HEK293T (cell line): Measurements from ENCODE around the gene CLGN.
A peak's percentile ranks its signal among the peaks of the same experiment; 100 is the strongest.

ENCODE experiments used
- CTCF ChIA-PET: fragments of 350-600 bp; formaldehyde crosslinking; extraction: SDS; loops from one replicate; lab custom pipeline; 2021; ENCODE audit warnings: antibody characterized with exemption, inconsistent platforms; lab: Yijun Ruan, JAX
- POLR2A ChIA-PET: fragments of 350-600 bp; formaldehyde crosslinking; extraction: SDS; loops from one replicate; lab custom pipeline; 2020; ENCODE audit warnings: antibody characterized with exemption, inconsistent platforms; lab: Yijun Ruan, JAX
- DNase-seq: peaks from one replicate; pipeline ENCODE4 v3.0.0; 2012; ENCODE audit warnings: mixed read lengths; ENCODE audit errors: extremely low spot score
- ARNT ChIP-seq: fragments of 450-650 bp; IDR thresholded peaks from 2 replicates; pipeline ENCODE4 v1.6.1; 2017; ENCODE audit warnings: mild to moderate bottlenecking
- BHLHE40 ChIP-seq: fragments of 450-650 bp; IDR thresholded peaks from 2 replicates; pipeline ENCODE4 v1.6.1; 2016; ENCODE audit warnings: mild to moderate bottlenecking, moderate library complexity, borderline replicate concordance
- CTBP1 ChIP-seq: fragments of 450-650 bp; IDR thresholded peaks from 2 replicates; pipeline ENCODE4 v1.6.1; 2016; ENCODE audit warnings: borderline replicate concordance
- ELF4 ChIP-seq: fragments of 450-650 bp; IDR thresholded peaks from 2 replicates; pipeline ENCODE4 v1.6.1; 2017; ENCODE audit warnings: antibody characterized with exemption
- FOXA1 ChIP-seq: fragments of 450-650 bp; IDR thresholded peaks from 2 replicates; pipeline ENCODE4 v1.6.1; 2016; ENCODE audit warnings: mild to moderate bottlenecking
- FOXK2 ChIP-seq: fragments of 450-650 bp; IDR thresholded peaks from 2 replicates; pipeline ENCODE4 v1.6.1; 2016; ENCODE audit warnings: mild to moderate bottlenecking
- FOXM1 ChIP-seq: fragments of 450-650 bp; IDR thresholded peaks from 2 replicates; pipeline ENCODE4 v1.6.1; 2017; ENCODE audit warnings: mild to moderate bottlenecking, borderline replicate concordance
- HDGF ChIP-seq: fragments of 450-650 bp; IDR thresholded peaks from 2 replicates; pipeline ENCODE4 v1.6.1; 2017; ENCODE audit warnings: antibody characterized with exemption, borderline replicate concordance
- L3MBTL2 ChIP-seq: fragments of 450-650 bp; conservative IDR thresholded peaks from 2 replicates; pipeline ENCODE4 v1.6.1; 2016; ENCODE audit warnings: mild to moderate bottlenecking
- LEF1 ChIP-seq: fragments of 450-650 bp; IDR thresholded peaks from 2 replicates; pipeline ENCODE4 v1.6.1; 2017; ENCODE audit warnings: mild to moderate bottlenecking, borderline replicate concordance
- NFRKB ChIP-seq: fragments of 450-650 bp; IDR thresholded peaks from 2 replicates; pipeline ENCODE4 v1.6.1; 2016; ENCODE audit warnings: mild to moderate bottlenecking, moderate library complexity
- PKNOX1 ChIP-seq: fragments of 450-650 bp; IDR thresholded peaks from 2 replicates; pipeline ENCODE4 v1.6.1; 2016
- SP1 ChIP-seq: fragments of 450-650 bp; IDR thresholded peaks from 2 replicates; pipeline ENCODE4 v1.6.1; 2017
- SUZ12 ChIP-seq: fragments of 450-650 bp; IDR thresholded peaks from 2 replicates; pipeline ENCODE4 v1.6.1; 2016; ENCODE audit warnings: mild to moderate bottlenecking
- TARDBP ChIP-seq: fragments of 450-650 bp; IDR thresholded peaks from 2 replicates; pipeline ENCODE4 v1.6.1; 2016
- ZNF384 ChIP-seq: fragments of 450-650 bp; IDR thresholded peaks from 2 replicates; pipeline ENCODE4 v1.6.1; 2016

The CLGN gene

GRCh38 chr4:140372751-140373327, 54.6 kb downstream of the CLGN start:
- no peak for TF ChIP-seq FOXA1
- no peak for TF ChIP-seq NFRKB
- TF ChIP-seq HDGF: no peak
- no peak for TF ChIP-seq BHLHE40
- TF ChIP-seq L3MBTL2: no peak
- no peak for TF ChIP-seq CTBP1
- no peak for TF ChIP-seq FOXK2
- no peak for TF ChIP-seq ELF4
- no peak for TF ChIP-seq ZNF384
- DNase-seq: peak; percentile 42
- ChIA-PET CTCF (interaction anchor here (0.7 to 3.5 kb wide), 7 partner anchors 10 to 298 kb away, joined by 3 to 32 read pairs (median 4); no protein-coding TSS in a partner anchor), POLR2A (interaction anchor here (0.6 to 3.2 kb wide), 27 partner anchors 9 to 707 kb away, joined by 3 to 26 read pairs (median 3); partner anchors contain the start of genes CLGN, ELMOD2 and MGST2)

GRCh38 chr4:140368686-140369085, 58.8 kb downstream of the CLGN start:
- CTCF ChIA-PET: interaction anchor here (0.6 to 3.5 kb wide), 5 partner anchors 9 to 712 kb away, joined by 3 to 29 read pairs (median 5); no protein-coding TSS in a partner anchor
- no peak for DNase-seq
- POLR2A ChIA-PET: no interaction called here
- TF ChIP-seq ELF4 (no peak), ARNT (no peak), SUZ12 (no peak), SP1 (no peak), ZNF384 (no peak), BHLHE40 (no peak), FOXK2 (no peak), PKNOX1 (no peak), NFRKB (no peak)

- ChIA-PET CTCF (interaction anchor here (0.8 to 3.5 kb wide), 3 partner anchors 8 to 355 kb away, joined by 4 to 29 read pairs (median 6); no protein-coding TSS in a partner anchor), POLR2A (no interaction called here)
- no peak for TF ChIP-seq ARNT
- no peak for TF ChIP-seq L3MBTL2
- TF ChIP-seq SP1: no peak
- no peak for TF ChIP-seq ZNF384
- no peak for TF ChIP-seq ELF4
- no peak for TF ChIP-seq FOXK2
- TF ChIP-seq CTBP1: no peak
- no peak for TF ChIP-seq LEF1
- TF ChIP-seq PKNOX1: no peak
- TF ChIP-seq SUZ12: no peak
- TF ChIP-seq NFRKB: no peak
- no peak for TF ChIP-seq HDGF
- no peak for TF ChIP-seq TARDBP
- no peak for TF ChIP-seq FOXA1
- TF ChIP-seq BHLHE40: no peak
- no peak for DNase-seq
Observed at GRCh38 chr4:140367738-140368137, 59.7 kb downstream of the CLGN start.

GRCh38 chr4:140363558-140363957, 63.9 kb downstream of the CLGN start:
- ChIA-PET CTCF (interaction anchor here (1.2 to 1.3 kb wide), 2 partner anchors 9 to 351 kb away, joined by 3 to 4 read pairs; no protein-coding TSS in a partner anchor), POLR2A (interaction anchor here (3.4 kb wide), 1 partner anchor 9 kb away, joined by 13 read pairs; the partner anchor contains the start of gene SCOC)
- no peak for DNase-seq
- TF ChIP-seq ARNT (no peak), FOXK2 (no peak), TARDBP (no peak), ZNF384 (no peak), BHLHE40 (no peak), FOXM1 (no peak), FOXA1 (no peak), SUZ12 (no peak), ELF4 (no peak), CTBP1 (no peak; the same call in 1 of the 2 replicates), L3MBTL2 (no peak), LEF1 (no peak), PKNOX1 (no peak), HDGF (no peak), SP1 (no peak), NFRKB (no peak)

- DNase-seq: no peak
- TF ChIP-seq SUZ12: no peak
- ChIA-PET CTCF (interaction anchor here (1.2 to 1.3 kb wide), 2 partner anchors 9 to 351 kb away, joined by 3 to 4 read pairs; no protein-coding TSS in a partner anchor), POLR2A (interaction anchor here (3.4 kb wide), 1 partner anchor 10 kb away, joined by 13 read pairs; the partner anchor contains the start of gene SCOC)
Observed at GRCh38 chr4:140363051-140363450, 64.4 kb downstream of the CLGN start.

- CTCF ChIA-PET: interaction anchor here (0.6 to 2.6 kb wide), 13 partner anchors 11 to 628 kb away, joined by 3 to 33 read pairs (median 6); partner anchors contain the start of gene SCOC
Observed at GRCh38 chr4:140361099-140361498, 66.3 kb downstream of the CLGN start.

More at GRCh38 chr4:140361099-140361498, 66.3 kb downstream of the CLGN start:
- DNase-seq: no peak
- TF ChIP-seq BHLHE40 (no peak), ZNF384 (no peak), SUZ12 (no peak), LEF1 (no peak), L3MBTL2 (no peak), FOXA1 (no peak), FOXM1 (no peak), TARDBP (no peak), ARNT (no peak)
- POLR2A ChIA-PET: interaction anchor here (2.3 kb wide), 1 partner anchor 12 kb away, joined by 10 read pairs; the partner anchor contains the start of gene SCOC
